ENCODE data around the gene AAK1. TPM values are rescaled to one million over a fixed set of nuclear protein-coding genes. Genes with fewer than 3 reads are reported as not detected.

The AAK1 gene
- total RNA-seq, 1 donor from 2014 or later: 20.8 TPM

DNA sequence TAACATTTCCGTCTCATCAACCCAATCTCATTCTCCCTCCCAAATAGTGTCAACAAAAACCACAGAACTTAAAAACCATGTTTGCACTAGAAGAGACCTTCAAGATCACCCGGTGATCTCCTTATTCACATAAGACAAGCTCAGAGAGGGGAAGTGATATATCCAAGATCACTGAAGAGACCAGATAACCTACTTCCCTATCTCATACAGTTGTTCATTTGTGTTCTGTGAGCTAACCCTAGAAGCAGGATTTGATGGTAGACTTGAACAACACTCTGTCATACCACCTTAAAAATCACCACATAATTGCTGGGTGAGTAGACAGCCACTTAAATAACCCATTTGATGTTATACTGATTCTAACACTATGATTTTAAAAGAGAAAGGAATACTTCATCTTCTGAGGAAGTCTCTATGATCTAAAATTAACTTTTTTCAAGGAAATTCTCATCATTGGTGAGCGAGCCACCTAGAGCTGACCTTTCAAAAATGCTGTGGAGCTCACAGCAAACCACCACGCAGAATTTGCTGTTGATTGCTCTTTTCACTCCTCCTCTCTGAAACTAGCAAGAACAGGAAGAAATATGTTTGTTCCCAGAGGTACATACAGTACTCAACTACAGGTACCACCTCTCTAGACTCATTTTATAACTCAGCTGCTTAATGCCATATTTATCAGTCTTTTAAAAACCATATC is 15.1 kb downstream of the AAK1 start:
- H3K4me1 Mint-ChIP-seq: no peaks in the 10 kb centered on the region
- Histone ChIP-seq H3K36me3 (no peaks in the 10 kb centered on the region), H4K20me1 (ENCODE audit: low read depth) (no peaks in the 10 kb centered on the region), H3K4me3 (no peak overlapping the region), H3K4me2 (no peak overlapping the region), H3K27me3 (no peaks in the 10 kb centered on the region), H3K4me1 (peaks cover 9% of the 10 kb centered on the region), H2AFZ (replicated peaks) (no peak overlapping the region), H3K79me2 (ENCODE audit: low read depth) (peaks cover 39% of the 10 kb centered on the region), H3K27ac (no peak overlapping the region), H3K9me3 (ENCODE audit: low read depth) (no peaks in the 10 kb centered on the region), H3F3A (ENCODE audit: low read depth) (no peaks in the 10 kb centered on the region), H3K9ac (no peak overlapping the region)
- TF ChIP-seq EZH2 (IDR thresholded peaks at IDR 0.05) (no peak), EZH2phosphoT487 (IDR thresholded peaks at IDR 0.05) (no peak), CTCF (IDR thresholded peaks at IDR 0.05) (no peak)
- no peaks in the 10 kb centered on the region for H3K27me3 Mint-ChIP-seq (ENCODE audit: insufficient read depth, low read depth)
- H3K27ac Mint-ChIP-seq: no peak overlapping the region
- H3K4me3 Mint-ChIP-seq: no peak overlapping the region
- no peaks in the 10 kb centered on the region for H3K9me3 Mint-ChIP-seq
- DNase-seq (ENCODE audit: low spot score): no peak
- H3K36me3 Mint-ChIP-seq: no peaks in the 10 kb centered on the region

GRCh38 chr2:69625078-69625795 is 18.3 kb downstream of the AAK1 start:
- DNase-seq (ENCODE audit: low spot score): no peak
- Histone ChIP-seq H3K79me2 (ENCODE audit: low read depth) (peaks cover 31% of the 10 kb centered on the region), H3K27me3 (no peaks in the 10 kb centered on the region), H3K9ac (no peak overlapping the region), H3K9me3 (ENCODE audit: low read depth) (no peaks in the 10 kb centered on the region), H3K27ac (peak overlapping the region; percentile 12), H3K4me1 (no peaks in the 10 kb centered on the region), H2AFZ (replicated peaks) (no peak overlapping the region), H3F3A (ENCODE audit: low read depth) (no peaks in the 10 kb centered on the region), H4K20me1 (ENCODE audit: low read depth) (no peaks in the 10 kb centered on the region), H3K36me3 (no peaks in the 10 kb centered on the region), H3K4me2 (no peak overlapping the region), H3K4me3 (no peak overlapping the region)
- no peaks in the 10 kb centered on the region for H3K9me3 Mint-ChIP-seq
- TF ChIP-seq EZH2 (IDR thresholded peaks at IDR 0.05): no peak
- TF ChIP-seq CTCF (IDR thresholded peaks at IDR 0.05): no peak
- no peak for TF ChIP-seq EZH2phosphoT487 (IDR thresholded peaks at IDR 0.05)
- no peak overlapping the region for H3K27ac Mint-ChIP-seq
- peaks cover 4% of the 10 kb centered on the region for H3K36me3 Mint-ChIP-seq
- H3K4me1 Mint-ChIP-seq: no peaks in the 10 kb centered on the region
- no peak overlapping the region for H3K4me3 Mint-ChIP-seq
- H3K27me3 Mint-ChIP-seq (ENCODE audit: insufficient read depth, low read depth): no peaks in the 10 kb centered on the region

GRCh38 chr2:69624611-69625010 is 18.9 kb downstream of the AAK1 start:
- Histone ChIP-seq H3F3A (ENCODE audit: low read depth) (no peaks in the 10 kb centered on the region), H3K36me3 (no peaks in the 10 kb centered on the region), H3K9me3 (ENCODE audit: low read depth) (no peaks in the 10 kb centered on the region), H3K27ac (no peak overlapping the region), H3K27me3 (no peaks in the 10 kb centered on the region), H3K79me2 (ENCODE audit: low read depth) (peaks cover 31% of the 10 kb centered on the region), H4K20me1 (ENCODE audit: low read depth) (no peaks in the 10 kb centered on the region), H3K9ac (no peak overlapping the region), H3K4me2 (no peak overlapping the region), H2AFZ (replicated peaks) (no peak overlapping the region), H3K4me1 (no peaks in the 10 kb centered on the region), H3K4me3 (no peak overlapping the region)
- DNase-seq (ENCODE audit: low spot score): no peak
- no peak overlapping the region for H3K27ac Mint-ChIP-seq
- H3K4me1 Mint-ChIP-seq: no peaks in the 10 kb centered on the region
- H3K4me3 Mint-ChIP-seq: no peak overlapping the region
- TF ChIP-seq EZH2 (IDR thresholded peaks at IDR 0.05): no peak
- TF ChIP-seq CTCF (IDR thresholded peaks at IDR 0.05): no peak
- no peak for TF ChIP-seq EZH2phosphoT487 (IDR thresholded peaks at IDR 0.05)
- no peaks in the 10 kb centered on the region for H3K9me3 Mint-ChIP-seq
- H3K27me3 Mint-ChIP-seq (ENCODE audit: insufficient read depth, low read depth): no peaks in the 10 kb centered on the region
- peaks cover 4% of the 10 kb centered on the region for H3K36me3 Mint-ChIP-seq

Data from neural progenitor cell (in vitro differentiated cells).